Calu3 (cell line): ENCODE results near the gene ANAPC1. TPM values are rescaled to one million over a fixed set of nuclear protein-coding genes. Genes with fewer than 3 reads are reported as not detected.
"Not testable (repeated sequence)": the region's sequence is repeated elsewhere in the genome, so short reads cannot be mapped to it uniquely, and the experiment has no call there.

Experiments used
- BruUV-seq: library from RNA; stranded (reverse); fragments of 400-500 nt; replicated peaks from 2 replicates; lab custom pipeline; 2021; lab: Mats Ljungman, UMichigan
- CTCF ChIA-PET: fragments of 300-600 bp; sonication (Branson Sonifier 250); formaldehyde crosslinking; loops from one replicate; lab custom pipeline; 2022; ENCODE audit warnings: antibody characterized with exemption; lab: Charles Lee
- DNase-seq: peaks from one replicate; pipeline ENCODE4 v3.0.0; 2022
- H3K27ac Mint-ChIP-seq: one replicate; pipeline ENCODE4 v1.8.0; 2022; ENCODE audit warnings: mixed read lengths; ENCODE audit not compliant: unreplicated experiment
- H3K27me3 Mint-ChIP-seq: one replicate; pipeline ENCODE4 v1.8.0; 2022; ENCODE audit warnings: mixed read lengths; ENCODE audit not compliant: unreplicated experiment
- H3K36me3 Mint-ChIP-seq: one replicate; pipeline ENCODE4 v1.8.0; 2022; ENCODE audit warnings: mild to moderate bottlenecking, moderate library complexity, mixed read lengths; ENCODE audit not compliant: insufficient read depth, unreplicated experiment
- H3K4me1 Mint-ChIP-seq: one replicate; pipeline ENCODE4 v1.8.0; 2022; ENCODE audit warnings: mild to moderate bottlenecking, low read depth, mixed read lengths; ENCODE audit not compliant: unreplicated experiment
- H3K4me3 Mint-ChIP-seq: one replicate; pipeline ENCODE4 v1.8.0; 2022; ENCODE audit warnings: mild to moderate bottlenecking, low read depth, moderate library complexity, mixed read lengths; ENCODE audit not compliant: unreplicated experiment
- H3K9me3 Mint-ChIP-seq: one replicate; pipeline ENCODE4 v1.8.0; 2022; ENCODE audit warnings: low read depth, mixed read lengths; ENCODE audit not compliant: unreplicated experiment
- CTCF ChIP-seq: fragments of 200-600 bp; IDR thresholded peaks from one replicate; pipeline ENCODE4 v1.8.0; 2022; ENCODE audit warnings: antibody characterized with exemption; ENCODE audit not compliant: unreplicated experiment
- intact Hi-C: fragments of 100-400 bp; cut with micrococcal nuclease; formaldehyde crosslinking; loops from one replicate; pipeline ENCODE4 v1.10.0; 2022; ENCODE audit not compliant: unreplicated experiment
- total RNA-seq: library from RNA; stranded (reverse); gene quantifications from 2 replicates; pipeline ENCODE4 v1.2.3, GENCODE V29; 2022

Gene ANAPC1
- total RNA-seq, 1 experiment from 2014 or later = 64.5 TPM

GRCh38 chr2:111905990-111906735, 22.2 kb upstream of the ANAPC1 start:
- no TSS peak for BruUV-seq
- no peak for DNase-seq
- Mint-ChIP-seq H3K36me3 (no peaks in the 10 kb centered on the region), H3K4me3 (no peak overlapping the region), H3K27me3 (no peaks in the 10 kb centered on the region), H3K27ac (no peak overlapping the region), H3K4me1 (peaks cover 12% of the 10 kb centered on the region), H3K9me3 (no peaks in the 10 kb centered on the region)
- intact Hi-C loops = loop anchor here (5.0 kb wide), 1 partner anchor 41 kb away; no protein-coding TSS in a partner anchor
- CTCF ChIA-PET = no interaction called here
- no peak for TF ChIP-seq CTCF

- H3K27me3 Mint-ChIP-seq, H3K36me3 Mint-ChIP-seq, H3K9me3 Mint-ChIP-seq, BruUV-seq, CTCF ChIA-PET, H3K4me3 Mint-ChIP-seq, H3K27ac Mint-ChIP-seq, DNase-seq: not testable (repeated sequence)
- intact Hi-C loops = loop anchor here (5.0 kb wide), 1 partner anchor 42 kb away; no protein-coding TSS in a partner anchor
- H3K4me1 Mint-ChIP-seq = peaks cover 19% of the 10 kb centered on the region
Measured at GRCh38 chr2:111905475-111905869, 21.5 kb upstream of the ANAPC1 start.

GRCh38 chr2:111904726-111905474, 20.9 kb upstream of the ANAPC1 start:
- intact Hi-C loops = loop anchor here (5.0 kb wide), 1 partner anchor 42 kb away; no protein-coding TSS in a partner anchor
- CTCF ChIA-PET = no interaction called here
- no TSS peak for BruUV-seq
- no peak for TF ChIP-seq CTCF
- H3K36me3 Mint-ChIP-seq = no peaks in the 10 kb centered on the region
- H3K9me3 Mint-ChIP-seq = no peaks in the 10 kb centered on the region
- H3K4me3 Mint-ChIP-seq = no peak overlapping the region
- no peak for DNase-seq
- peaks cover 21% of the 10 kb centered on the region for H3K4me1 Mint-ChIP-seq
- H3K27ac Mint-ChIP-seq = no peak overlapping the region
- H3K27me3 Mint-ChIP-seq = no peaks in the 10 kb centered on the region

- CTCF ChIA-PET = interaction anchor here (0.7 to 1.0 kb wide), 2 partner anchors 16 to 69 kb away, joined by 4 read pairs; no protein-coding TSS in a partner anchor
- peaks cover 17% of the 10 kb centered on the region for H3K4me1 Mint-ChIP-seq
Measured at GRCh38 chr2:111903930-111904439, 20.0 kb upstream of the ANAPC1 start.

More at GRCh38 chr2:111903930-111904439, 20.0 kb upstream of the ANAPC1 start:
- H3K4me3 Mint-ChIP-seq = no peak overlapping the region
- intact Hi-C loops = no loop called here
- H3K27ac Mint-ChIP-seq = no peak overlapping the region
- BruUV-seq = no TSS peak
- H3K27me3 Mint-ChIP-seq = no peaks in the 10 kb centered on the region
- no peak for TF ChIP-seq CTCF
- DNase-seq = no peak
- H3K36me3 Mint-ChIP-seq = peaks cover 4% of the 10 kb centered on the region
- H3K9me3 Mint-ChIP-seq = no peaks in the 10 kb centered on the region
